Subcutaneous adipose tissue (tissue), 4 donors: Measurements from ENCODE around the gene GUCY1A1. TPM values are rescaled to one million over a fixed set of nuclear protein-coding genes. Genes with fewer than 3 reads are reported as not detected.

Source experiments
- total RNA-seq, 4 donors: library from RNA; depleted of rRNA; stranded (reverse); fragments of >200 nt; gene quantifications; one replicate each; pipeline ENCODE4 v1.1.0, GENCODE V29; 2016
- TF ChIP-seq, protein P1 (sequence below): fragments of 450-650 bp; IDR thresholded peaks from one replicate; pipeline ENCODE4 v1.5.1; 2016; ENCODE audit warnings: low read depth, mild to moderate bottlenecking, control low read depth, antibody characterized with exemption, moderate library complexity

GUCY1A1 gene
- total RNA-seq, 4 donors from 2014 or later = 3.2 to 21.1 (median 8.7) TPM

- TF ChIP-seq, protein P1, sequence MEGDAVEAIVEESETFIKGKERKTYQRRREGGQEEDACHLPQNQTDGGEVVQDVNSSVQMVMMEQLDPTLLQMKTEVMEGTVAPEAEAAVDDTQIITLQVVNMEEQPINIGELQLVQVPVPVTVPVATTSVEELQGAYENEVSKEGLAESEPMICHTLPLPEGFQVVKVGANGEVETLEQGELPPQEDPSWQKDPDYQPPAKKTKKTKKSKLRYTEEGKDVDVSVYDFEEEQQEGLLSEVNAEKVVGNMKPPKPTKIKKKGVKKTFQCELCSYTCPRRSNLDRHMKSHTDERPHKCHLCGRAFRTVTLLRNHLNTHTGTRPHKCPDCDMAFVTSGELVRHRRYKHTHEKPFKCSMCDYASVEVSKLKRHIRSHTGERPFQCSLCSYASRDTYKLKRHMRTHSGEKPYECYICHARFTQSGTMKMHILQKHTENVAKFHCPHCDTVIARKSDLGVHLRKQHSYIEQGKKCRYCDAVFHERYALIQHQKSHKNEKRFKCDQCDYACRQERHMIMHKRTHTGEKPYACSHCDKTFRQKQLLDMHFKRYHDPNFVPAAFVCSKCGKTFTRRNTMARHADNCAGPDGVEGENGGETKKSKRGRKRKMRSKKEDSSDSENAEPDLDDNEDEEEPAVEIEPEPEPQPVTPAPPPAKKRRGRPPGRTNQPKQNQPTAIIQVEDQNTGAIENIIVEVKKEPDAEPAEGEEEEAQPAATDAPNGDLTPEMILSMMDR = no peak
Measured at GRCh38 chr4:155759372-155760252, 93.0 kb downstream of the GUCY1A1 start.

GRCh38 chr4:155761047-155761446, 94.4 kb downstream of the GUCY1A1 start:
- TF ChIP-seq, protein P1 = no peak

DNA sequence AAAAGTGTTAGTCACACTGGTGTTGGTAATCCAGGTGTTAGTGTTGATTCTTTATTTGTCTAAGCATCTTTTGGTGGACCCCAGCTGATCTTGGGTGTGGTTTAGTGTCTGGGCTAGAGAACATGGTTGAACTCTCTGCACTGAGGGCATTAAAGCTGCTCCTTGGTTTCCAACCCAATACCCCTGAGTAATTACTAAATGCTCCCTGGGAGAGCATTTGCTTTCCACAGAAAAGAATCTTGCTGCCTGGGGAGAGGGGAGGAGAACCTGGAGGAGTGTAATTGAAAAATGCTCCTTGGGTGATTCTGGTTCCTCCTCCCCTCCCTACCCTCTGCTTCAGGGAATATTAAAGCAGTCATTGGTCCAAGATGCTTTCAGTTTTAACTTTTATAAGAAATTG, 95.3 kb downstream of the GUCY1A1 start:
- TF ChIP-seq, protein P1 = no peak

- TF ChIP-seq, protein P1 = no peak
Measured at GRCh38 chr4:155762334-155762733, 95.7 kb downstream of the GUCY1A1 start.

- TF ChIP-seq, protein P1 = no peak
Measured at GRCh38 chr4:155763551-155763950, 96.9 kb downstream of the GUCY1A1 start.

DNA sequence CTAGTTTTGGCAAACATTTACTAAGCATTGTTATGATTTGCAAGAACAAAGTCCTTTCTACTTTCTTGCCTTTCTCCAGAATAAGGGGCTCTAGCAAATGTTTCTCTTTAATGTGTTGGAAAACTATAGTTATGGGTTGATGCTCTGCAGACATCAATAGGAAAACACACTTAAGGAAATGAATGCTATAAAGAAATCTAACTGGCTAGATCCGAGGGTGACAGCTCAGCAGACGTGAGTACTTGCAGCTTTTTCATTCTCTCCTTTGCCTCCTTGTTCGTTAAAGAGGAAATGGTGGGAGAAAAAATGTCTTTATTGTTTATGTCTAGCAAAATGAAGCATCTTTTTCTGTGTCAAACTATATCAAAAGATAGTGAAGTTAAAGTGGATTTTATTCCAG, 98.5 kb downstream of the GUCY1A1 start:
- TF ChIP-seq, protein P1 = no peak

DNA sequence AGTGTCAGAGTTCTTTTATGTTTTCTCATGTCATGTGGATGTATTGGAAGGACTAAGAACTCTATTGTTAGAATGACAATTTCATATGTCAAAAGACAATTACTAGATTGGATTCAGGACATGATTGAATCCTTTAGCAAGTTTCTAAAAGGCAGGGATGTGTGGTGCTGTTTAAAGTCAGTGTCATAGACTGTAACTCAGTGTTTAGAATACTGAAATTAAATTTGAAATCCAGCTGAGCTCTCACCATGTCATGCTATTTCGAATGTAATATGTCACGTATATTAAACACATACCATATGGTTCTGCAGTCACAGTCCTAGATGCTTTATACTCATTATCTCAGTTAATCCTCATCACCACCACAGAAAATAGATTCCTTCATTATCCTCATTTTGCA, 100.0 kb downstream of the GUCY1A1 start:
- TF ChIP-seq, protein P1 = no peak
